Measurements from ENCODE around the gene LRRC61. TPM values are rescaled to one million over a fixed set of nuclear protein-coding genes. Genes with fewer than 3 reads are reported as not detected.

LRRC61 gene
- total and polyA plus RNA-seq, 2 of the 13 experiments (the other 11 are each of a cell fraction or from before 2014, with no cell fraction given), result 33.0 to 34.8 TPM

GRCh38 chr7:150368096-150368883 is 45.1 kb downstream of the LRRC61 start, which contains the start of gene REPIN1 (continued):
- TF ChIP-seq AKNA (CRISPR knock-in tag; IDR thresholded peaks at IDR 0.05; ENCODE audit: borderline replicate concordance), result no peak
- TF ChIP-seq SATB2 (CRISPR knock-in tag; IDR thresholded peaks at IDR 0.05), result peak; percentile 97
- peak; percentile 63 for TF ChIP-seq ZGPAT (CRISPR knock-in tag; IDR thresholded peaks at IDR 0.05)
- TF ChIP-seq ZNF687 (CRISPR knock-in tag; IDR thresholded peaks at IDR 0.05), result peak; percentile 95
- no peak for TF ChIP-seq ZNF329 (CRISPR knock-in tag; IDR thresholded peaks at IDR 0.05; ENCODE audit: low read depth)
- TF ChIP-seq RBM39 (IDR thresholded peaks at IDR 0.05; ENCODE audit: low read depth, low read length, poor library complexity, severe bottlenecking), result peak; percentile 92
- TF ChIP-seq ZNF652 (CRISPR knock-in tag; IDR thresholded peaks at IDR 0.05; ENCODE audit: borderline replicate concordance, low read depth), result no peak
- peak; percentile 50; the same call in 1 of the 2 replicates for TF ChIP-seq E2F5 (CRISPR knock-in tag; conservative IDR thresholded peaks at IDR 0.05)
- peak; percentile 96 for TF ChIP-seq YEATS4 (CRISPR knock-in tag; IDR thresholded peaks at IDR 0.05; ENCODE audit: borderline replicate concordance)
- TF ChIP-seq WIZ (CRISPR knock-in tag; IDR thresholded peaks at IDR 0.05), result no peak
- peak; percentile 87 for TF ChIP-seq ZNF607 (CRISPR knock-in tag; IDR thresholded peaks at IDR 0.05; ENCODE audit: borderline replicate concordance)
- peak; percentile 54 for TF ChIP-seq HDAC1 (CRISPR knock-in tag; IDR thresholded peaks at IDR 0.05)
- peak; percentile 51 for TF ChIP-seq CBFB (CRISPR knock-in tag; IDR thresholded peaks at IDR 0.05)
- 0 out of 2 replicates have a peak, but pooled peaks have one; percentile 35 for TF ChIP-seq GTF3A (CRISPR knock-in tag; conservative IDR thresholded peaks at IDR 0.05)

Measured in HepG2 (cell line).